Thoracic aorta (tissue), 2 donors: ENCODE measurements around the gene NASP. TPM values are rescaled to one million over a fixed set of nuclear protein-coding genes. Genes with fewer than 3 reads are reported as not detected.

Source experiments
- ATAC-seq: fragments of 150-250 bp; one replicate; pipeline ENCODE4 v1.8.0; 2017; ENCODE audit warnings: low read depth; ENCODE audit not compliant: insufficient number of reproducible peaks, low FRiP score
- DNase-seq: peaks from one replicate; pipeline ENCODE4 v3.0.0-alpha.2; 2020; ENCODE audit warnings: low spot score
- H3K27ac ChIP-seq, 2 donors: fragments of 200-600 bp; sonication (generic); 1 replicate in 1 of 2; 2 replicates in 1 of 2; pipeline ENCODE4 v1.5.1; 2016; ENCODE audit warnings: mild to moderate bottlenecking in 2 of 2, moderate library complexity in 2 of 2
- H3K27me3 ChIP-seq: fragments of 200-600 bp; sonication (generic); replicated peaks from 2 replicates; pipeline ENCODE4 v1.6.0; 2016; ENCODE audit warnings: mild to moderate bottlenecking; ENCODE audit not compliant: insufficient read depth
- H3K36me3 ChIP-seq: fragments of 200-600 bp; sonication (generic); one replicate; pipeline ENCODE4 v1.5.1; 2016
- H3K4me1 ChIP-seq, 2 donors: fragments of 200-600 bp; sonication (generic); 1 replicate in 1 of 2; 2 replicates in 1 of 2; pipeline versions ENCODE4 v1.5.1 to v1.6.0; 2016; ENCODE audit warnings: low read depth in 2 of 2, mild to moderate bottlenecking in 1 of 2; ENCODE audit not compliant: control insufficient read depth in 1 of 2
- H3K4me3 ChIP-seq: fragments of 200-600 bp; sonication (generic); 2 replicates; pipeline ENCODE4 v1.5.1; 2016; ENCODE audit warnings: mild to moderate bottlenecking
- H3K9me3 ChIP-seq: fragments of 200-600 bp; sonication (generic); 2 replicates; pipeline ENCODE4 v1.5.1; 2016
- CTCF ChIP-seq: fragments of 200-600 bp; sonication (generic); IDR thresholded peaks from one replicate; pipeline ENCODE4 v1.5.1; 2019; ENCODE audit warnings: antibody characterized with exemption
- total RNA-seq, 2 donors: library from RNA; depleted of rRNA; stranded (reverse); fragments of >200 nt; gene quantifications; one replicate each; pipeline versions ENCODE4 v1.1.0 to v1.2.3, GENCODE V29; 2016

NASP gene
- total RNA-seq, 2 donors from 2014 or later: 34.7 to 91.4 TPM

- H3K27ac ChIP-seq: no peak overlapping the region
- H3K27me3 ChIP-seq: no peaks in the 10 kb centered on the region
- no peaks in the 10 kb centered on the region for H3K4me1 ChIP-seq
- ATAC-seq (no peak), DNase-seq (no peak)
- no peaks in the 10 kb centered on the region for H3K9me3 ChIP-seq
- H3K4me3 ChIP-seq: no peak overlapping the region
- no peak for TF ChIP-seq CTCF
- peaks cover 32% of the 10 kb centered on the region for H3K36me3 ChIP-seq
These were observed 56.5 kb downstream of the NASP start for GRCh38 chr1:45640293-45640692.

- Histone ChIP-seq H3K27ac (no peak overlapping the region), H3K36me3 (peaks cover 26% of the 10 kb centered on the region)
- no peak for TF ChIP-seq CTCF
These were observed 59.5 kb downstream of the NASP start for GRCh38 chr1:45643321-45643720.

GRCh38 chr1:45643978-45644377 is 60.1 kb downstream of the NASP start:
- no peak overlapping the region for H3K27ac ChIP-seq
- H3K36me3 ChIP-seq: peaks cover 19% of the 10 kb centered on the region
- H3K27me3 ChIP-seq: no peaks in the 10 kb centered on the region
- ATAC-seq: no peak
- no peaks in the 10 kb centered on the region for H3K4me1 ChIP-seq
- H3K9me3 ChIP-seq: no peaks in the 10 kb centered on the region
- DNase-seq: no peak
- no peak overlapping the region for H3K4me3 ChIP-seq
- TF ChIP-seq CTCF: no peak

More at GRCh38 chr1:45643321-45643720, 59.5 kb downstream of the NASP start:
- Histone ChIP-seq H3K4me1 (no peaks in the 10 kb centered on the region), H3K4me3 (no peak overlapping the region), H3K27me3 (no peaks in the 10 kb centered on the region), H3K9me3 (no peaks in the 10 kb centered on the region)
- no peak for ATAC-seq
- DNase-seq: no peak

- no peaks in the 10 kb centered on the region for H3K4me1 ChIP-seq
These were observed 60.8 kb downstream of the NASP start for GRCh38 chr1:45644661-45645060.

GRCh38 chr1:45647248-45648021 is 63.6 kb downstream of the NASP start:
- ATAC-seq: no peak
- H3K4me1 ChIP-seq: no peaks in the 10 kb centered on the region
- no peaks in the 10 kb centered on the region for H3K9me3 ChIP-seq
- peaks cover 18% of the 10 kb centered on the region for H3K36me3 ChIP-seq
- no peaks in the 10 kb centered on the region for H3K27me3 ChIP-seq
- no peak overlapping the region for H3K4me3 ChIP-seq
- no peak overlapping the region for H3K27ac ChIP-seq
- TF ChIP-seq CTCF: no peak
- DNase-seq: no peak

More at GRCh38 chr1:45644661-45645060, 60.8 kb downstream of the NASP start:
- Histone ChIP-seq H3K9me3 (no peaks in the 10 kb centered on the region), H3K27ac (no peak overlapping the region), H3K27me3 (no peaks in the 10 kb centered on the region), H3K4me3 (no peak overlapping the region), H3K36me3 (peaks cover 16% of the 10 kb centered on the region)
- TF ChIP-seq CTCF: no peak
- ATAC-seq (no peak), DNase-seq (no peak)
